GM12878 (cell line): ENCODE measurements around the gene ZNF775. TPM values are rescaled to one million over a fixed set of nuclear protein-coding genes. Genes with fewer than 3 reads are reported as not detected.

Experiments
- ASH2L ChIP-seq: fragments of 300-600, 200-600 bp; sonication (generic); IDR thresholded peaks from 2 replicates; pipeline ENCODE4 v1.6.1; 2017; ENCODE audit warnings: low read depth, mild to moderate bottlenecking, borderline replicate concordance
- CBFB ChIP-seq: IDR thresholded peaks from 2 replicates; pipeline ENCODE4 v1.6.1; 2016; ENCODE audit warnings: antibody characterized with exemption, low read depth
- E2F8 ChIP-seq: fragments of 450-650 bp; IDR thresholded peaks from 2 replicates; pipeline ENCODE4 v1.6.1; 2018; ENCODE audit warnings: mild to moderate bottlenecking, low read depth, moderate library complexity; ENCODE audit not compliant: partially characterized antibody
- ESRRA ChIP-seq: IDR thresholded peaks from 2 replicates; pipeline ENCODE4 v1.6.1; 2012; ENCODE audit warnings: mild to moderate bottlenecking, low read length, improper control_type of control experiment
- HDAC6 ChIP-seq: fragments of 200-600 bp; sonication (generic); IDR thresholded peaks from one replicate; pipeline ENCODE4 v1.8.0; 2017; ENCODE audit warnings: antibody characterized with exemption; ENCODE audit not compliant: unreplicated experiment
- IKZF1 ChIP-seq: fragments of 450-650 bp; conservative IDR thresholded peaks from 2 replicates; pipeline ENCODE4 v1.6.1; 2017; ENCODE audit warnings: antibody characterized with exemption, mild to moderate bottlenecking
- JUNB ChIP-seq: IDR thresholded peaks from 2 replicates; pipeline ENCODE4 v1.6.1; 2016; ENCODE audit warnings: antibody characterized with exemption, mild to moderate bottlenecking
- KAT2A ChIP-seq: conservative IDR thresholded peaks from 2 replicates; pipeline ENCODE4 v1.6.1; 2011; ENCODE audit warnings: low read depth, low read length; ENCODE audit not compliant: control insufficient read depth
- MEF2B ChIP-seq: fragments of 450-650 bp; IDR thresholded peaks from 2 replicates; pipeline ENCODE4 v1.6.1; 2018; ENCODE audit warnings: mild to moderate bottlenecking, moderate library complexity; ENCODE audit not compliant: partially characterized antibody, poor library complexity, severe bottlenecking
- NFYB ChIP-seq: IDR thresholded peaks from 2 replicates; pipeline ENCODE4 v1.6.1; 2011; ENCODE audit warnings: low read depth, mild to moderate bottlenecking, low read length, improper control_type of control experiment, moderate library complexity; ENCODE audit not compliant: insufficient read depth
- RAD51 ChIP-seq: fragments of 450-650 bp; IDR thresholded peaks from 2 replicates; pipeline ENCODE4 v1.6.1; 2016; ENCODE audit warnings: moderate library complexity, mild to moderate bottlenecking, inconsistent platforms
- SKIL ChIP-seq: fragments of 450-650 bp; IDR thresholded peaks from 2 replicates; pipeline ENCODE4 v1.6.1; 2017; ENCODE audit warnings: mild to moderate bottlenecking, low read depth, inconsistent platforms; ENCODE audit not compliant: poor library complexity, severe bottlenecking
- SMC3 ChIP-seq: IDR thresholded peaks from 2 replicates; pipeline ENCODE4 v1.6.1; 2011; ENCODE audit warnings: low read length, improper control_type of control experiment, borderline replicate concordance
- SRF ChIP-seq, 2 experiments: IDR thresholded peaks; 2 replicates each; pipeline ENCODE4 v1.6.1; 2011; ENCODE audit warnings: low read depth in 2 of 2, low read length in 2 of 2, mild to moderate bottlenecking in 1 of 2, moderate library complexity in 1 of 2
- SUZ12 ChIP-seq: fragments of 200-600 bp; sonication (generic); IDR thresholded peaks from one replicate; pipeline ENCODE4 v1.6.1; 2018; ENCODE audit warnings: antibody characterized with exemption, mild to moderate bottlenecking; ENCODE audit not compliant: unreplicated experiment
- TBL1XR1 ChIP-seq: IDR thresholded peaks from 2 replicates; pipeline ENCODE4 v1.6.1; 2012; ENCODE audit warnings: low read depth, low read length, improper control_type of control experiment
- TCF7 ChIP-seq: IDR thresholded peaks from 2 replicates; pipeline ENCODE4 v1.6.1; 2014; ENCODE audit warnings: antibody characterized with exemption, borderline replicate concordance
- ZBTB33 ChIP-seq: fragments of 450-650 bp; IDR thresholded peaks from 2 replicates; pipeline ENCODE4 v1.6.1; 2017; ENCODE audit warnings: mild to moderate bottlenecking
- ZBTB40 ChIP-seq: fragments of 450-650 bp; IDR thresholded peaks from 2 replicates; pipeline ENCODE4 v1.6.1; 2016; ENCODE audit warnings: mild to moderate bottlenecking, moderate library complexity, borderline replicate concordance
- polyA plus RNA-seq, 11 experiments: library from polyadenylated mRNA; depleted of rRNA in 4 of 11; unstranded in 6 of 11; stranded (reverse) in 5 of 11; fragments of >200 nt; fragmentation: Nextera tagmentation in 4 of 11; fragmentation: Illumina TruSeq in 1 of 11; extraction: Ambion mirVana in 4 of 11; extraction: Trizol in 1 of 11; gene quantifications; 1 replicate in 1 of 11; 2 replicates in 10 of 11; pipeline versions ENCODE4 v1.2.1 to v1.2.3, GENCODE V29; 2011 to 2016; ENCODE audit warnings: inconsistent platforms in 2 of 11, missing spikeins in 2 of 11, low read depth in 1 of 11
- total RNA-seq, 4 experiments: library from RNA; depleted of rRNA in 3 of 4; stranded (reverse); fragments of >200 nt in 3 of 4; fragmentation: Illumina TruSeq in 1 of 4; extraction: Trizol in 1 of 4; gene quantifications; 2 replicates each; pipeline versions ENCODE4 v1.2.1 to v1.2.3, GENCODE V29; 2013 to 2021

Gene ZNF775
- total and polyA plus RNA-seq, 10 of the 15 experiments (the other 5 are each of a cell fraction or from before 2014, with no cell fraction given), result 0.05 to 14.3 (median 2.1) TPM

- TF ChIP-seq IKZF1 (peak; percentile 37; the same call in 1 of the 2 replicates), TCF7 (no peak), SRF (IDR thresholded peaks at IDR 0.05; ENCODE audit: low read depth in 2 of 2, low read length in 2 of 2) (0 out of 4 replicates have a peak, but pooled peaks of 1 of the 2 experiments have one; percentile 5), KAT2A (no peak), SUZ12 (no peak), MEF2B (peak; percentile 21), ASH2L (no peak), HDAC6 (no peak), ZBTB33 (no peak), ESRRA (no peak), ZBTB40 (no peak), SKIL (peak; percentile 17), E2F8 (no peak), JUNB (peak; percentile 62), TBL1XR1 (no peak), SMC3 (peak; percentile 92), RAD51 (no peak), NFYB (no peak), CBFB (no peak)
Observed at GRCh38 chr7:150420987-150421674, 42.0 kb downstream of the ZNF775 start (continued).
